Measurements from ENCODE around the gene RASGRP2. TPM values are rescaled to one million over a fixed set of nuclear protein-coding genes. Genes with fewer than 3 reads are reported as not detected.

Gene RASGRP2
- total RNA-seq, 2 donors from 2014 or later = 0.86 to 1.9 TPM

- Histone ChIP-seq H3K9me3 (ENCODE audit: control insufficient read depth, low read length) (no peaks in the 10 kb centered on the region), H3K27me3 (ENCODE audit: control insufficient read depth, insufficient read depth, low read length, poor library complexity, severe bottlenecking) (peaks cover 69% of the 10 kb centered on the region), H3K4me3 (ENCODE audit: low read length) (no peak overlapping the region), H3K9ac (ENCODE audit: extremely low read depth, low read length, poor library complexity, severe bottlenecking) (no peak overlapping the region), H3K4me1 (ENCODE audit: control insufficient read depth, insufficient read depth, low read length) (peaks cover 4% of the 10 kb centered on the region), H3K36me3 (ENCODE audit: control insufficient read depth, insufficient read depth, low read length) (no peaks in the 10 kb centered on the region), H3K27ac (ENCODE audit: low read depth, low read length) (no peak overlapping the region)
- Mint-ChIP-seq H3K4me3 (peak overlapping the region; percentile 29), H3K36me3 (ENCODE audit: low read depth) (no peaks in the 10 kb centered on the region), H3K27ac (no peak overlapping the region), H3K27me3 (ENCODE audit: insufficient read depth) (peaks cover 70% of the 10 kb centered on the region), H3K9me3 (no peaks in the 10 kb centered on the region), H3K4me1 (peaks cover 15% of the 10 kb centered on the region)
- no peak for TF ChIP-seq CTCF (conservative IDR thresholded peaks at IDR 0.05)
- peak; percentile 73 for DNase-seq
- WGBS, 2 experiments (ENCODE audit: insufficient coverage in 1 of 2, insufficient read length in 1 of 2) = 47 to 56% methylated on average over 14 to 24 of the region's 24 CpGs
Observed at GRCh38 chr11:64741375-64742086, 2.4 kb downstream of the RASGRP2 start.

GRCh38 chr11:64739871-64740270 lies 4.1 kb downstream of the RASGRP2 start:
- Histone ChIP-seq H3K4me3 (ENCODE audit: low read length) (no peak overlapping the region), H3K4me1 (ENCODE audit: control insufficient read depth, insufficient read depth, low read length) (peaks cover 4% of the 10 kb centered on the region), H3K9ac (ENCODE audit: extremely low read depth, low read length, poor library complexity, severe bottlenecking) (no peak overlapping the region), H3K9me3 (ENCODE audit: control insufficient read depth, low read length) (no peaks in the 10 kb centered on the region), H3K27me3 (ENCODE audit: control insufficient read depth, insufficient read depth, low read length, poor library complexity, severe bottlenecking) (peaks cover 53% of the 10 kb centered on the region), H3K36me3 (ENCODE audit: control insufficient read depth, insufficient read depth, low read length) (no peaks in the 10 kb centered on the region), H3K27ac (ENCODE audit: low read depth, low read length) (no peak overlapping the region)
- 89 to 92% methylated on average over 6 to 12 of the region's 12 CpGs for whole genome bisulfite sequencing, 2 experiments (ENCODE audit: insufficient coverage in 1 of 2, insufficient read length in 1 of 2)
- no peak for DNase-seq
- peaks cover 15% of the 10 kb centered on the region for H3K4me1 Mint-ChIP-seq
- H3K27ac Mint-ChIP-seq = no peak overlapping the region
- no peak for TF ChIP-seq CTCF (conservative IDR thresholded peaks at IDR 0.05)
- H3K36me3 Mint-ChIP-seq (ENCODE audit: low read depth) = no peaks in the 10 kb centered on the region
- no peaks in the 10 kb centered on the region for H3K9me3 Mint-ChIP-seq
- peaks cover 64% of the 10 kb centered on the region for H3K27me3 Mint-ChIP-seq (ENCODE audit: insufficient read depth)
- H3K4me3 Mint-ChIP-seq = no peak overlapping the region

DNA sequence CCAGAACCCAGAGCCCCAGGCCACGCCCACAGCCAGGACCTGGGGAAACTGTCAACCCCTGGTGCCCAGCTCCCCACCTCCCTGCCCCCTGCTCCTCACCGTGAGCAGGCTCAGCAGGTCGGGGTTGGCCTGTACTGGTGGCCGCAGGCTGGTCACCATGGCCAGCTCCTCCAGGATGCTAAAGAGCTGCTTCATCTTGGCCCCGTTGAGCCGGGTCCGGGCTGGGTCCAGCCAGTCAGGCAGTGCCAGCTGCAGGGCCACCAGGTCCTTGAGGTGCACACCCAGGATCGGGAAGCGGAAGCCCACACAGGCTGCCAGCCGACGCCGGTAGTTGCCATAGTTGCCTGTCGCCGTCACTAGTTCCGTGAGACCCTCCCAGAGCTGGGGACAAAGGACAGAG lies 7.3 kb downstream of the RASGRP2 start:
- Histone ChIP-seq H3K9me3 (ENCODE audit: control insufficient read depth, low read length) (no peaks in the 10 kb centered on the region), H3K9ac (ENCODE audit: extremely low read depth, low read length, poor library complexity, severe bottlenecking) (no peak overlapping the region), H3K36me3 (ENCODE audit: control insufficient read depth, insufficient read depth, low read length) (no peaks in the 10 kb centered on the region), H3K27ac (ENCODE audit: low read depth, low read length) (no peak overlapping the region), H3K27me3 (ENCODE audit: control insufficient read depth, insufficient read depth, low read length, poor library complexity, severe bottlenecking) (peaks cover 23% of the 10 kb centered on the region), H3K4me3 (ENCODE audit: low read length) (no peak overlapping the region), H3K4me1 (ENCODE audit: control insufficient read depth, insufficient read depth, low read length) (no peaks in the 10 kb centered on the region)
- Mint-ChIP-seq H3K27me3 (ENCODE audit: insufficient read depth) (peaks cover 43% of the 10 kb centered on the region), H3K9me3 (no peaks in the 10 kb centered on the region), H3K36me3 (ENCODE audit: low read depth) (no peaks in the 10 kb centered on the region), H3K27ac (no peak overlapping the region), H3K4me1 (peaks cover 10% of the 10 kb centered on the region), H3K4me3 (no peak overlapping the region)
- DNase-seq = no peak
- WGBS, 2 experiments (ENCODE audit: insufficient coverage in 1 of 2, insufficient read length in 1 of 2) = 92 to 100% methylated on average over 3 to 12 of the region's 15 CpGs
- no peak for TF ChIP-seq CTCF (conservative IDR thresholded peaks at IDR 0.05)
